NOMO-1 (cell line): Measurements from ENCODE around the gene SPOCD1.
A peak's percentile ranks its signal among the peaks of the same experiment; 100 is the strongest.

Experiments
- DNase-seq, 2 experiments: peaks; one replicate each; lab custom pipeline; 2025; ENCODE audit not compliant: unreplicated experiment in 2 of 2; lab: John Stamatoyannopoulos, UW

Gene SPOCD1

GRCh38 chr1:31815752-31816500, at the start of gene SPOCD1:
TSS of gene SPOCD1 (minus strand) at chr1:31816022. CDS start at chr1:31815333, 689 bp downstream.
- DNase-seq, result peak; percentile 48 to 51

GRCh38 chr1:31862071-31862470, 46.2 kb upstream of the SPOCD1 start:
- DNase-seq, result no peak

GRCh38 chr1:31861346-31861745, 45.5 kb upstream of the SPOCD1 start:
- DNase-seq, result peak in 1 of 2 experiments; percentile 24

GRCh38 chr1:31860581-31860980, 44.8 kb upstream of the SPOCD1 start:
- no peak for DNase-seq

GRCh38 chr1:31859719-31860118, 43.9 kb upstream of the SPOCD1 start:
- no peak for DNase-seq

GRCh38 chr1:31859044-31859443, 43.2 kb upstream of the SPOCD1 start:
- DNase-seq, result no peak

GRCh38 chr1:31857863-31858262, 42.0 kb upstream of the SPOCD1 start:
- DNase-seq, result no peak

- DNase-seq, result no peak
These were observed 40.3 kb upstream of the SPOCD1 start for GRCh38 chr1:31856140-31856539.

GRCh38 chr1:31855038-31855845, 39.4 kb upstream of the SPOCD1 start:
- DNase-seq, result no peak

- no peak for DNase-seq
These were observed 33.8 kb upstream of the SPOCD1 start for GRCh38 chr1:31849653-31850052.

GRCh38 chr1:31848381-31848897, 32.6 kb upstream of the SPOCD1 start:
- no peak for DNase-seq

GRCh38 chr1:31846484-31846883, 30.7 kb upstream of the SPOCD1 start:
- DNase-seq, result no peak

GRCh38 chr1:31843506-31843905, 27.7 kb upstream of the SPOCD1 start:
- DNase-seq, result no peak

- no peak for DNase-seq
These were observed 24.0 kb upstream of the SPOCD1 start for GRCh38 chr1:31839662-31840343.

- no peak for DNase-seq
These were observed 21.8 kb upstream of the SPOCD1 start for GRCh38 chr1:31837451-31838158.

GRCh38 chr1:31836638-31837037, 20.8 kb upstream of the SPOCD1 start:
- no peak for DNase-seq

- DNase-seq, result no peak
These were observed 19.6 kb upstream of the SPOCD1 start for GRCh38 chr1:31835415-31835814.

GRCh38 chr1:31834501-31834900, 18.7 kb upstream of the SPOCD1 start:
- DNase-seq, result no peak

- DNase-seq, result no peak
These were observed 15.9 kb upstream of the SPOCD1 start for GRCh38 chr1:31831397-31832378.
